HepG2 (cell line): ENCODE data around the gene STAG3. TPM values are rescaled to one million over a fixed set of nuclear protein-coding genes. Genes with fewer than 3 reads are reported as not detected.

Source experiments
- ATF7 ChIP-seq, 2 experiments: fragments of 450-650 bp in 1 of 2; sonication (generic) in 1 of 2; formaldehyde crosslinking in 1 of 2; IDR thresholded peaks; 2 replicates each; pipeline versions ENCODE4 v1.4.0 to v1.6.1; 2016 to 2020; ENCODE audit warnings: antibody characterized with exemption in 1 of 2, mild to moderate bottlenecking in 1 of 2, missing genetic modification reagents in 1 of 2
- CEBPB ChIP-seq: IDR thresholded peaks from 2 replicates; pipeline ENCODE4 v1.6.1; 2011; ENCODE audit warnings: low read depth, low read length, improper control_type of control experiment, borderline replicate concordance
- DMAP1 ChIP-seq: IDR thresholded peaks from 2 replicates; pipeline ENCODE4 v1.6.1; 2016
- EZH2 ChIP-seq: conservative IDR thresholded peaks from 2 replicates; pipeline ENCODE4 v1.6.1; 2012; ENCODE audit warnings: mild to moderate bottlenecking, low read depth, low read length, moderate library complexity
- GATA4 ChIP-seq: sonication (generic); IDR thresholded peaks from 2 replicates; pipeline ENCODE4 v1.6.1; 2016; ENCODE audit warnings: antibody characterized with exemption, low read depth, borderline replicate concordance
- KAT2B ChIP-seq: fragments of 150-350 bp; IDR thresholded peaks from 2 replicates; pipeline ENCODE4 v1.6.1; 2014; ENCODE audit warnings: low read depth, low read length, borderline replicate concordance
- KDM1A ChIP-seq: IDR thresholded peaks from 2 replicates; pipeline ENCODE4 v1.6.1; 2016; ENCODE audit warnings: missing compliant biosample characterization
- KDM2A ChIP-seq: sonication (generic); formaldehyde crosslinking; IDR thresholded peaks from 2 replicates; pipeline ENCODE4 v1.4.0; 2020; ENCODE audit warnings: low read depth, missing genetic modification reagents, borderline replicate concordance
- LCORL ChIP-seq, 2 experiments: fragments of 450-650 bp in 1 of 2; sonication (generic) in 1 of 2; formaldehyde crosslinking in 1 of 2; IDR thresholded peaks; 2 replicates each; pipeline versions ENCODE4 v1.5.0 to v1.6.1; 2017 to 2020; ENCODE audit warnings: antibody characterized with exemption in 1 of 2, missing genetic modification reagents in 1 of 2
- NR2F1 ChIP-seq, 2 experiments: fragments of 450-650 bp in 1 of 2; formaldehyde crosslinking in 1 of 2; IDR thresholded peaks; 2 replicates each; pipeline versions ENCODE4 v1.5.0 to v1.6.1; 2016 to 2020; ENCODE audit warnings: mild to moderate bottlenecking in 1 of 2, missing compliant biosample characterization in 1 of 2, missing genetic modification reagents in 1 of 2, moderate library complexity in 1 of 2
- RFX1 ChIP-seq: fragments of 450-650 bp; IDR thresholded peaks from 2 replicates; pipeline ENCODE4 v1.6.1; 2017
- SALL1 ChIP-seq: sonication (generic); formaldehyde crosslinking; IDR thresholded peaks from 2 replicates; pipeline ENCODE4 v1.8.0; 2022; ENCODE audit warnings: mild to moderate bottlenecking, missing genetic modification reagents
- SAP130 ChIP-seq: IDR thresholded peaks from 2 replicates; pipeline ENCODE4 v1.6.1; 2016; ENCODE audit warnings: low read depth
- ZBTB1 ChIP-seq: sonication (generic); formaldehyde crosslinking; IDR thresholded peaks from 2 replicates; pipeline ENCODE4 v1.4.0; 2020; ENCODE audit warnings: missing genetic modification reagents, borderline replicate concordance
- ZMYM3 ChIP-seq: sonication (generic); formaldehyde crosslinking; IDR thresholded peaks from 2 replicates; pipeline ENCODE4 v1.5.1; 2020; ENCODE audit warnings: mild to moderate bottlenecking, missing genetic modification reagents
- ZNF33B ChIP-seq: sonication (generic); formaldehyde crosslinking; IDR thresholded peaks from 2 replicates; pipeline ENCODE4 v1.5.1; 2020; ENCODE audit warnings: mild to moderate bottlenecking, missing genetic modification reagents
- polyA plus RNA-seq, 8 experiments: library from polyadenylated mRNA; depleted of rRNA in 3 of 8; stranded (reverse) in 7 of 8; unstranded in 1 of 8; fragments of >200 nt; fragmentation: Illumina TruSeq in 4 of 8; extraction: Trizol in 4 of 8; gene quantifications; 2 replicates each; pipeline versions ENCODE4 v1.2.1 to v1.2.3, GENCODE V29; 2011 to 2016; ENCODE audit warnings: low read depth in 4 of 8, missing spikeins in 1 of 8, mixed read lengths in 1 of 8; ENCODE audit not compliant: insufficient read depth in 1 of 8
- total RNA-seq, 5 experiments: library from RNA; depleted of rRNA; stranded (reverse); fragments of >200 nt; fragmentation: Illumina TruSeq; extraction: Trizol; gene quantifications; 2 replicates each; pipeline ENCODE4 v1.2.3, GENCODE V29; 2016; ENCODE audit warnings: low read depth in 1 of 5
- TF ChIP-seq, protein P1 (sequence below): sonication (generic); formaldehyde crosslinking; conservative IDR thresholded peaks from 2 replicates; pipeline ENCODE4 v1.8.1; 2023; ENCODE audit warnings: missing genetic modification reagents
- TF ChIP-seq, protein P2 (sequence below): sonication (generic); formaldehyde crosslinking; IDR thresholded peaks from 2 replicates; pipeline ENCODE4 v1.4.0; 2020; ENCODE audit warnings: mild to moderate bottlenecking, missing genetic modification reagents
- TF ChIP-seq, protein P3 (sequence below): sonication (generic); formaldehyde crosslinking; IDR thresholded peaks from 2 replicates; pipeline ENCODE4 v1.5.0; 2020; ENCODE audit warnings: mild to moderate bottlenecking, missing genetic modification reagents, borderline replicate concordance
- TF ChIP-seq, protein P4 (sequence below): IDR thresholded peaks from 2 replicates; pipeline ENCODE4 v1.6.1; 2012; ENCODE audit warnings: low read depth, low read length, improper control_type of control experiment

The STAG3 gene
- total and polyA plus RNA-seq, 2 of the 13 experiments (the other 11 are each of a cell fraction or from before 2014, with no cell fraction given), result 0.09 to 0.33 TPM

DNA sequence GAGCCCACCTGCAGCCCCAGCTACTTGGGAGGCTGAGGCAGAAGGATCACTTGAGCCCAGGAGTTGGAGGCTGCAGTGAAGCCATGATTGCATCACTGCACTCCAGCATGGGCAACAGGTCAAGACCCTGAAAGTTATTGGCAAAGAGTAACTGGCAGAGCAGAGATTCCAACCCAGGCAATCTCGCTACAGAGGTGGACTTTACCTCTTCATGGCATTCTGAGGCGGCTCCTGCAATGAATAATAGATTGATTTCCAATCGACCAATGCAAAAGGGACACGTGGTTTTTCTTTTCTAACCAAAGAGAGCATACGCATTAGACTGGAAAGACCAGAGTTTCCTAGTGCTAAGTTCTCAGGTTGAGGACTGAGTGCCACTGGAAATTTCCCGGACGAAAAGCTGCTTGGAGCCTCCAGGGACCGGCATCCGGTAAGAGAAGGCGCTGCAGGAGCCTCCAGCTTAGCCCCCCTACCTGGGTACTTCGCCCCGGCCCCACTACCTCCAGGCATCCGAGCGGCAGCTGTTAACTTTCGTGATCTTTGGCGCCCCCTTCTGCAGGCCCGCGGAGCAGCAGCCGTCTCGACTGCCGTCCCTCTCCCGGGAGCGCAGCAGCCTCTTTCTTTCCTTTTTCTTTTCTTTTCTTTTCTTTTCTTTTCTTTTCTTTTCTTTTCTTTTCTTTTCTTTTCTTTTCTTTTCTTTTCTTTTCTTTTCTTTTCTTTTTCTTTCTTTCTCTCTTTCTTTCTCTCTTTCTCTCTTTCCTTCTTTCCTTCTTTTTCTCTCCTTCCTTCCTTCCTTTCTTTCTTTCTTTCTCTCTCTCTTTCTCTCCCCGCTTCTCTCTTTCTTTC is 46.9 kb upstream of the STAG3 start (continued):
- TF ChIP-seq GATA4, result no peak
- peak; percentile 44 to 56; a peak in 2 of 4 replicates for TF ChIP-seq NR2F1 (CRISPR knock-in tag; IDR thresholded peaks at IDR 0.05)
- TF ChIP-seq KAT2B, result peak; percentile 75; the same call in 1 of the 2 replicates
- TF ChIP-seq ATF7 (IDR thresholded peaks at IDR 0.05), result peak; percentile 40; the same call in 1 of the 2 replicates
- TF ChIP-seq ATF7 (CRISPR knock-in tag; IDR thresholded peaks at IDR 0.05), result no peak
- TF ChIP-seq SALL1 (CRISPR knock-in tag), result peak; percentile 47; the same call in 1 of the 2 replicates
- TF ChIP-seq, protein P1, sequence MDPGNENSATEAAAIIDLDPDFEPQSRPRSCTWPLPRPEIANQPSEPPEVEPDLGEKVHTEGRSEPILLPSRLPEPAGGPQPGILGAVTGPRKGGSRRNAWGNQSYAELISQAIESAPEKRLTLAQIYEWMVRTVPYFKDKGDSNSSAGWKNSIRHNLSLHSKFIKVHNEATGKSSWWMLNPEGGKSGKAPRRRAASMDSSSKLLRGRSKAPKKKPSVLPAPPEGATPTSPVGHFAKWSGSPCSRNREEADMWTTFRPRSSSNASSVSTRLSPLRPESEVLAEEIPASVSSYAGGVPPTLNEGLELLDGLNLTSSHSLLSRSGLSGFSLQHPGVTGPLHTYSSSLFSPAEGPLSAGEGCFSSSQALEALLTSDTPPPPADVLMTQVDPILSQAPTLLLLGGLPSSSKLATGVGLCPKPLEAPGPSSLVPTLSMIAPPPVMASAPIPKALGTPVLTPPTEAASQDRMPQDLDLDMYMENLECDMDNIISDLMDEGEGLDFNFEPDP (CRISPR knock-in tag), result no peak
- no peak for TF ChIP-seq LCORL (IDR thresholded peaks at IDR 0.05)
- TF ChIP-seq LCORL (CRISPR knock-in tag; IDR thresholded peaks at IDR 0.05), result 0 out of 2 replicates have a peak, but pooled peaks have one; percentile 44
- 0 out of 2 replicates have a peak, but pooled peaks have one; percentile 44 for TF ChIP-seq DMAP1
- TF ChIP-seq KDM1A (CRISPR knock-in tag), result peak; percentile 84; the same call in 1 of the 2 replicates
- TF ChIP-seq, protein P2, sequence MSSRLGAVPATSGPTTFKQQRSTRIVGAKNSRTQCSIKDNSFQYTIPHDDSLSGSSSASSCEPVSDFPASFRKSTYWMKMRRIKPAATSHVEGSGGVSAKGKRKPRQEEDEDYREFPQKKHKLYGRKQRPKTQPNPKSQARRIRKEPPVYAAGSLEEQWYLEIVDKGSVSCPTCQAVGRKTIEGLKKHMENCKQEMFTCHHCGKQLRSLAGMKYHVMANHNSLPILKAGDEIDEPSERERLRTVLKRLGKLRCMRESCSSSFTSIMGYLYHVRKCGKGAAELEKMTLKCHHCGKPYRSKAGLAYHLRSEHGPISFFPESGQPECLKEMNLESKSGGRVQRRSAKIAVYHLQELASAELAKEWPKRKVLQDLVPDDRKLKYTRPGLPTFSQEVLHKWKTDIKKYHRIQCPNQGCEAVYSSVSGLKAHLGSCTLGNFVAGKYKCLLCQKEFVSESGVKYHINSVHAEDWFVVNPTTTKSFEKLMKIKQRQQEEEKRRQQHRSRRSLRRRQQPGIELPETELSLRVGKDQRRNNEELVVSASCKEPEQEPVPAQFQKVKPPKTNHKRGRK (CRISPR knock-in tag), result peak; percentile 98
- TF ChIP-seq, protein P3, sequence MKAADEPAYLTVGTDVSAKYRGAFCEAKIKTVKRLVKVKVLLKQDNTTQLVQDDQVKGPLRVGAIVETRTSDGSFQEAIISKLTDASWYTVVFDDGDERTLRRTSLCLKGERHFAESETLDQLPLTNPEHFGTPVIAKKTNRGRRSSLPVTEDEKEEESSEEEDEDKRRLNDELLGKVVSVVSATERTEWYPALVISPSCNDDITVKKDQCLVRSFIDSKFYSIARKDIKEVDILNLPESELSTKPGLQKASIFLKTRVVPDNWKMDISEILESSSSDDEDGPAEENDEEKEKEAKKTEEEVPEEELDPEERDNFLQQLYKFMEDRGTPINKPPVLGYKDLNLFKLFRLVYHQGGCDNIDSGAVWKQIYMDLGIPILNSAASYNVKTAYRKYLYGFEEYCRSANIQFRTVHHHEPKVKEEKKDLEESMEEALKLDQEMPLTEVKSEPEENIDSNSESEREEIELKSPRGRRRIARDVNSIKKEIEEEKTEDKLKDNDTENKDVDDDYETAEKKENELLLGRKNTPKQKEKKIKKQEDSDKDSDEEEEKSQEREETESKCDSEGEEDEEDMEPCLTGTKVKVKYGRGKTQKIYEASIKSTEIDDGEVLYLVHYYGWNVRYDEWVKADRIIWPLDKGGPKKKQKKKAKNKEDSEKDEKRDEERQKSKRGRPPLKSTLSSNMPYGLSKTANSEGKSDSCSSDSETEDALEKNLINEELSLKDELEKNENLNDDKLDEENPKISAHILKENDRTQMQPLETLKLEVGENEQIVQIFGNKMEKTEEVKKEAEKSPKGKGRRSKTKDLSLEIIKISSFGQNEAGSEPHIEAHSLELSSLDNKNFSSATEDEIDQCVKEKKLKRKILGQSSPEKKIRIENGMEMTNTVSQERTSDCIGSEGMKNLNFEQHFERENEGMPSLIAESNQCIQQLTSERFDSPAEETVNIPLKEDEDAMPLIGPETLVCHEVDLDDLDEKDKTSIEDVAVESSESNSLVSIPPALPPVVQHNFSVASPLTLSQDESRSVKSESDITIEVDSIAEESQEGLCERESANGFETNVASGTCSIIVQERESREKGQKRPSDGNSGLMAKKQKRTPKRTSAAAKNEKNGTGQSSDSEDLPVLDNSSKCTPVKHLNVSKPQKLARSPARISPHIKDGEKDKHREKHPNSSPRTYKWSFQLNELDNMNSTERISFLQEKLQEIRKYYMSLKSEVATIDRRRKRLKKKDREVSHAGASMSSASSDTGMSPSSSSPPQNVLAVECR (CRISPR knock-in tag), result peak; percentile 48; the same call in 1 of the 2 replicates
- no peak for TF ChIP-seq EZH2
- peak; percentile 82 for TF ChIP-seq ZMYM3 (CRISPR knock-in tag)
- TF ChIP-seq CEBPB, result peak; percentile 92
- TF ChIP-seq RFX1, result no peak
- no peak for TF ChIP-seq ZNF33B (CRISPR knock-in tag)
- no peak for TF ChIP-seq ZBTB1 (CRISPR knock-in tag)
- peak; percentile 40 for TF ChIP-seq SAP130 (CRISPR knock-in tag)
- peak; percentile 64; the same call in 1 of the 2 replicates for TF ChIP-seq KDM2A (CRISPR knock-in tag)
- TF ChIP-seq, protein P4, sequence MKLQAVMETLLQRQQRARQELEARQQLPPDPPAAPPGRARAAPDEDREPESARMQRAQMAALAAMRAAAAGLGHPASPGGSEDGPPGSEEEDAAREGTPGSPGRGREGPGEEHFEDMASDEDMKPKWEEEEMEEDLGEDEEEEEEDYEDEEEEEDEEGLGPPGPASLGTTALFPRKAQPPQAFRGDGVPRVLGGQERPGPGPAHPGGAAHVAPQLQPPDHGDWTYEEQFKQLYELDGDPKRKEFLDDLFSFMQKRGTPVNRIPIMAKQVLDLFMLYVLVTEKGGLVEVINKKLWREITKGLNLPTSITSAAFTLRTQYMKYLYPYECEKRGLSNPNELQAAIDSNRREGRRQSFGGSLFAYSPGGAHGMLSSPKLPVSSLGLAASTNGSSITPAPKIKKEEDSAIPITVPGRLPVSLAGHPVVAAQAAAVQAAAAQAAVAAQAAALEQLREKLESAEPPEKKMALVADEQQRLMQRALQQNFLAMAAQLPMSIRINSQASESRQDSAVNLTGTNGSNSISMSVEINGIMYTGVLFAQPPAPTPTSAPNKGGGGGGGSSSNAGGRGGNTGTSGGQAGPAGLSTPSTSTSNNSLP, result peak; percentile 77; the same call in 1 of the 2 replicates
